Prostate gland (tissue), 2 donors: ENCODE results near the gene ULK4. TPM values are rescaled to one million over a fixed set of nuclear protein-coding genes. Genes with fewer than 3 reads are reported as not detected.
A peak's percentile ranks its signal among the peaks of the same experiment; 100 is the strongest.

Experiments
- DNase-seq: peaks from one replicate; pipeline ENCODE4 v3.0.0-alpha.2; 2019; ENCODE audit warnings: low spot score
- H3K27ac ChIP-seq, 2 donors: fragments of 200-600 bp; sonication (generic); 2 replicates each; pipeline ENCODE4 v1.5.1; 2017 to 2019
- H3K27me3 ChIP-seq: fragments of 200-600 bp; sonication (generic); replicated peaks from 2 replicates; pipeline ENCODE4 v1.5.1; 2019; ENCODE audit not compliant: insufficient read depth
- H3K36me3 ChIP-seq, 2 donors: fragments of 200-600 bp; sonication (generic); 1 replicate in 1 of 2; 2 replicates in 1 of 2; pipeline versions ENCODE4 v1.5.1 to v1.8.1; 2017 to 2019
- H3K4me1 ChIP-seq: fragments of 200-600 bp; sonication (generic); replicated peaks from 2 replicates; pipeline ENCODE4 v1.5.1; 2019
- H3K4me3 ChIP-seq, 2 donors: fragments of 200-600 bp; sonication (generic); 2 replicates each; pipeline ENCODE4 v1.5.1; 2017 to 2019
- H3K9me3 ChIP-seq: fragments of 200-600 bp; sonication (generic); 2 replicates; pipeline ENCODE4 v1.5.1; 2017
- CTCF ChIP-seq, 4 experiments: fragments of 200-600 bp in 2 of 4; fragments of 450-650 bp in 2 of 4; sonication (generic) in 2 of 4; IDR thresholded peaks; 1 replicate in 3 of 4; 2 replicates in 1 of 4; pipeline ENCODE4 v1.5.1; 2016 to 2019; ENCODE audit warnings: antibody characterized with exemption in 4 of 4, mild to moderate bottlenecking in 2 of 4, moderate library complexity in 2 of 4
- POLR2A ChIP-seq: fragments of 450-650 bp; IDR thresholded peaks from one replicate; pipeline ENCODE4 v1.6.1; 2016; ENCODE audit warnings: antibody characterized with exemption, mild to moderate bottlenecking
- POLR2AphosphoS5 ChIP-seq: sonication (generic); formaldehyde crosslinking; IDR thresholded peaks from one replicate; pipeline ENCODE4 v1.6.1; 2017; ENCODE audit warnings: antibody characterized with exemption
- WGBS: methylation state at CpG from one replicate; pipeline ENCODE4 v1.1.5; 2018; 5-methylcytosine and 5-hydroxymethylcytosine counted together
- intact Hi-C: fragments of 100-400 bp; cut with DNase I; formaldehyde crosslinking; loops from one replicate; pipeline ENCODE4 v1.14.2; 2022
- total RNA-seq, 2 donors: library from RNA; depleted of rRNA; stranded (reverse); fragments of >200 nt; gene quantifications; one replicate each; pipeline ENCODE4 v1.1.0, GENCODE V29; 2016

ULK4 gene
- total RNA-seq, 2 donors from 2014 or later = 23.1 to 33.7 TPM

GRCh38 chr3:41660510-41660909 lies 301.4 kb downstream of the ULK4 start:
- no peak for DNase-seq
- H3K4me1 ChIP-seq = no peaks in the 10 kb centered on the region
- H3K27ac ChIP-seq = no peak overlapping the region
- intact Hi-C loops = no loop called here
- TF ChIP-seq POLR2AphosphoS5 (no peak), POLR2A (no peak), CTCF (IDR thresholded peaks at IDR 0.05) (no peak)
- 65% methylated on average over 1 of the region's 1 CpG for WGBS
- no peaks in the 10 kb centered on the region for H3K36me3 ChIP-seq
- H3K4me3 ChIP-seq = no peak overlapping the region
- H3K9me3 ChIP-seq = no peaks in the 10 kb centered on the region
- no peaks in the 10 kb centered on the region for H3K27me3 ChIP-seq

GRCh38 chr3:41653571-41654239 lies 308.2 kb downstream of the ULK4 start:
- Histone ChIP-seq H3K4me1 (peaks cover 3% of the 10 kb centered on the region), H3K36me3 (no peaks in the 10 kb centered on the region), H3K27me3 (no peaks in the 10 kb centered on the region), H3K9me3 (no peaks in the 10 kb centered on the region), H3K27ac (no peak overlapping the region), H3K4me3 (no peak overlapping the region)
- intact Hi-C loops = no loop called here
- 31% methylated on average over 2 of the region's 2 CpGs for WGBS
- no peak for TF ChIP-seq CTCF (IDR thresholded peaks at IDR 0.05)
- TF ChIP-seq POLR2A = no peak
- no peak for TF ChIP-seq POLR2AphosphoS5
- DNase-seq = no peak

GRCh38 chr3:41652931-41653330 lies 309.0 kb downstream of the ULK4 start:
- Histone ChIP-seq H3K27ac (no peak overlapping the region), H3K27me3 (no peaks in the 10 kb centered on the region), H3K4me1 (peaks cover 3% of the 10 kb centered on the region), H3K36me3 (no peaks in the 10 kb centered on the region), H3K4me3 (no peak overlapping the region), H3K9me3 (no peaks in the 10 kb centered on the region)
- 86% methylated on average over 3 of the region's 3 CpGs for WGBS
- no peak for DNase-seq
- TF ChIP-seq POLR2A (no peak), POLR2AphosphoS5 (no peak), CTCF (IDR thresholded peaks at IDR 0.05) (no peak)
- intact Hi-C loops = no loop called here

- TF ChIP-seq CTCF (IDR thresholded peaks at IDR 0.05) = peak in 1 of 4 experiments; percentile 5
- no peak for TF ChIP-seq POLR2A
- H3K27ac ChIP-seq = no peak overlapping the region
- H3K9me3 ChIP-seq = no peaks in the 10 kb centered on the region
- no peaks in the 10 kb centered on the region for H3K36me3 ChIP-seq
- H3K4me3 ChIP-seq = no peak overlapping the region
- no peak for DNase-seq
- H3K27me3 ChIP-seq = no peaks in the 10 kb centered on the region
- peaks cover 3% of the 10 kb centered on the region for H3K4me1 ChIP-seq
- 95% methylated on average over 4 of the region's 4 CpGs for WGBS
- intact Hi-C loops = no loop called here
Observed at GRCh38 chr3:41652506-41652905, 309.4 kb downstream of the ULK4 start.

- Histone ChIP-seq H3K4me3 (no peak overlapping the region), H3K27me3 (no peaks in the 10 kb centered on the region), H3K9me3 (no peaks in the 10 kb centered on the region), H3K4me1 (peaks cover 3% of the 10 kb centered on the region), H3K36me3 (no peaks in the 10 kb centered on the region), H3K27ac (no peak overlapping the region)
- intact Hi-C loops = no loop called here
- no peak for DNase-seq
- TF ChIP-seq POLR2AphosphoS5 (no peak), CTCF (IDR thresholded peaks at IDR 0.05) (no peak), POLR2A (no peak)
Observed at GRCh38 chr3:41651718-41652117, 310.2 kb downstream of the ULK4 start.
